ENCODE results near the gene TAB2. TPM values are rescaled to one million over a fixed set of nuclear protein-coding genes. Genes with fewer than 3 reads are reported as not detected.

The TAB2 gene
- total RNA-seq, 1 experiment from 2014 or later = 56.2 TPM

DNA sequence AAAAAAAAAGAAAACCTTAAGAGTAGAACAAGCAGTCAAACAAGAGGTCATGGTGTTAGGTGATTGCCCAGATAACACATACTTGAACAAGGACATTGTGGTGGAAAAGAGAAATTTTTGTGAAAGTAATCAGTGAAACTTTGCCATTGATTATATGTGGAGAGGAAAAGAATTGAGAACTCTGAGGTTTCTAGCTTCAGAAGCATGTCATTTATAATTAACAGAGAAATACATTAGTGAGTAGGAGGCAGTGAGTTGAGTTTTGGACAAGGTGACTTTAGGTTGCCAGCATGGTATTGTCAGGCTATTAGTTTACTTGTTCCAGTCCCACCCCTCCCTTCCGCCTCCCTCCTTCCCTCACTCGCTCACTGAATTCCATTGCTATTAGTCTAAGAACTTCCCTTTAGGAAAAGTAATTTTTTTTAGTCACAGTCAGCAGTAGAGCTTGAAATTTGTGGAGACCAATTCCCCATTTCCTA lies 17.2 kb downstream of the TAB2 start:
- Histone ChIP-seq H3K23me2 (ENCODE audit: insufficient read length, low read depth, low read length, poor library complexity, severe bottlenecking) (no peaks in the 10 kb centered on the region), H3K14ac (ENCODE audit: insufficient read depth, low read length) (no peak overlapping the region), H4K8ac (replicated peaks; ENCODE audit: insufficient read length, low read depth, low read length) (no peak overlapping the region), H2BK20ac (ENCODE audit: low read depth, low read length, poor library complexity, severe bottlenecking) (no peak overlapping the region), H3K27me3 (ENCODE audit: insufficient read depth, low read length) (no peaks in the 10 kb centered on the region), H3K4ac (ENCODE audit: low read depth, low read length) (no peak overlapping the region), H3K23ac (ENCODE audit: insufficient read length, low read depth, low read length) (no peak overlapping the region), H4K20me1 (ENCODE audit: control insufficient read depth, insufficient read depth, insufficient read length) (no peaks in the 10 kb centered on the region), H3K79me2 (ENCODE audit: insufficient read depth, low read length) (peaks cover 45% of the 10 kb centered on the region), H3K18ac (ENCODE audit: insufficient read length, low read depth, low read length) (no peak overlapping the region), H3K9me3 (ENCODE audit: control insufficient read depth, low read depth, low read length) (no peaks in the 10 kb centered on the region), H3K4me1 (ENCODE audit: insufficient read depth, low read length) (peaks cover 2% of the 10 kb centered on the region; the same call in 1 of the 2 replicates), H2BK12ac (ENCODE audit: insufficient read length, low read depth, low read length) (no peak overlapping the region), H4K91ac (ENCODE audit: insufficient read length, low read depth, low read length) (no peak overlapping the region), H4K5ac (ENCODE audit: insufficient read length, low read depth, low read length) (no peak overlapping the region), H2AK5ac (ENCODE audit: insufficient read length, low read length) (no peak overlapping the region), H2BK15ac (ENCODE audit: low read depth, low read length) (no peak overlapping the region), H2AFZ (ENCODE audit: low read length) (no peak overlapping the region), H2BK120ac (ENCODE audit: low read depth, low read length, poor library complexity, severe bottlenecking) (no peak overlapping the region), H3K9ac (ENCODE audit: extremely low read depth, insufficient read length, low read length) (no peak overlapping the region), H2BK5ac (ENCODE audit: insufficient read length, low read length) (no peak overlapping the region), H3T11ph (ENCODE audit: low read length) (no peak overlapping the region), H3K27ac (ENCODE audit: insufficient read length, low read depth, low read length) (no peak overlapping the region), H3K4me2 (ENCODE audit: insufficient read depth, insufficient read length, low read length) (no peak overlapping the region), H3K56ac (ENCODE audit: insufficient read length, low read depth, low read length) (no peak overlapping the region), H3K79me1 (ENCODE audit: insufficient read depth, low read depth, low read length, poor library complexity, severe bottlenecking) (peaks cover 5% of the 10 kb centered on the region)
- no peak for DNase-seq
- Mint-ChIP-seq H3K27ac (peak overlapping the region; percentile 19 to 46 (median 26); a peak in 4 of 7 replicates), H3K9me3 (no peaks in the 10 kb centered on the region), H3K4me3 (no peak overlapping the region), H3K4me1 (peaks cover 61 to 65% of the 10 kb centered on the region in 2 experiments), H3K36me3 (ENCODE audit: insufficient read depth in 1 of 3, low read depth in 3 of 3) (peaks cover 0 to 9% (median 4%) of the 10 kb centered on the region in 3 experiments; a peak in 5 of 7 replicates), H3K27me3 (ENCODE audit: low read depth) (no peaks in the 10 kb centered on the region)
- TF ChIP-seq, protein P1, sequence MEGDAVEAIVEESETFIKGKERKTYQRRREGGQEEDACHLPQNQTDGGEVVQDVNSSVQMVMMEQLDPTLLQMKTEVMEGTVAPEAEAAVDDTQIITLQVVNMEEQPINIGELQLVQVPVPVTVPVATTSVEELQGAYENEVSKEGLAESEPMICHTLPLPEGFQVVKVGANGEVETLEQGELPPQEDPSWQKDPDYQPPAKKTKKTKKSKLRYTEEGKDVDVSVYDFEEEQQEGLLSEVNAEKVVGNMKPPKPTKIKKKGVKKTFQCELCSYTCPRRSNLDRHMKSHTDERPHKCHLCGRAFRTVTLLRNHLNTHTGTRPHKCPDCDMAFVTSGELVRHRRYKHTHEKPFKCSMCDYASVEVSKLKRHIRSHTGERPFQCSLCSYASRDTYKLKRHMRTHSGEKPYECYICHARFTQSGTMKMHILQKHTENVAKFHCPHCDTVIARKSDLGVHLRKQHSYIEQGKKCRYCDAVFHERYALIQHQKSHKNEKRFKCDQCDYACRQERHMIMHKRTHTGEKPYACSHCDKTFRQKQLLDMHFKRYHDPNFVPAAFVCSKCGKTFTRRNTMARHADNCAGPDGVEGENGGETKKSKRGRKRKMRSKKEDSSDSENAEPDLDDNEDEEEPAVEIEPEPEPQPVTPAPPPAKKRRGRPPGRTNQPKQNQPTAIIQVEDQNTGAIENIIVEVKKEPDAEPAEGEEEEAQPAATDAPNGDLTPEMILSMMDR (conservative IDR thresholded peaks at IDR 0.05) = no peak
- no CpG with 5 or more reads among the region's 2 CpGs for WGBS (ENCODE audit: extremely low coverage, insufficient read length, low lambda C conversion rate)
